ENCODE measurements around the gene GAGE10.
"Not testable (repeated sequence)": the region's sequence is repeated elsewhere in the genome, so short reads cannot be mapped to it uniquely, and the experiment has no call there.

GAGE10 gene

DNA sequence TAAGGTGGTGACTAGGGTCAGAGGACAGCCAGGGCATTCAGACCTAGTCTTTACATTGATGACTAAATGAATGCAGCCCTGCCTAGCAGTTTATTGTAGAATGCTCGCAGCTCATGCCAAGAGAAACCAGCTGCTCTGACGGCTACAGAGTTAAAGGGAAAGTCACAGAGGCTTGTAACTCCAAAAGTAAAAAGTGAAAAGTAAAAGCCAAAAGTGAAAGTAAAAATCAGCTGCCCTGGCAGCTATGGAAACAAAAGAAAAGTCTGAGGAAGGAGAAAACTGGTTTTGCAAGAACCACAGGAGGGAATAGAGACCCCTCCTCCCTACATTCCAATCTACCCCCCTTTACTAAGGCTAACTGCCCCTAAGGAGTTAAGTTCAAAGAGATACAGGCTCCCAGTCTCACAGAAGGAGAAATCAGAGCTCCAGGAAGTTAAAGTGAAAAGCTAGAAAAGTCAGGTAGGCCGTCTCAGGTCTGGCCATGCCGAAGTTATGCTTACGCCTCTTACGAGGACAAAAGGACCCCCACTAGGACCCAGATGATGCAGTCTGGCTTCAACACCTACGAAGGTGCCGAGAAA is 6.0 kb downstream of the GAGE10 start:
- in situ Hi-C loops (cut with HindIII; ENCODE audit: low pct_ligation_motif_present, low pct_unique_long_range_greater_than_20kb, low sequenced_read_pairs): no loop called here
- no peak for DNase-seq

DNA sequence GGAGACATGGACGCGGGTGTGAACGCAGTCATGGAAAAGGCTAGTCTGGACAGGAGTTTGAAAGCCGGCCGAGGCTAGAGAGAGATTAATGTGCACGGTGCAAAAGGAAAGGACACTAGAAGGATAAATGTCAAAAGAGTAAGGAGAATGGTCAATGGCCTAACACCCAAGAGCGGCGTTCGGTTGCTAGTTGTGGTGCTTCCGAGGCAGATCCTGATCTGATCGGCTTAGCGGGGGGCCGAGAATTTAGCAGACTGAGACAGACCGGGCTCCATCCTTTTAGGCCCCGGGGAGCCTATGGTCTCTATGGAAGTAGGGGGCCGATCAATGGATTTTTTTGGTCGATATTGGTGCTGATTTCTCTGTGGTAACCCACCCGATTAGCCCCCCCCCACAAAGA is 6.9 kb downstream of the GAGE10 start:
- in situ Hi-C loops (cut with HindIII; ENCODE audit: low pct_ligation_motif_present, low pct_unique_long_range_greater_than_20kb, low sequenced_read_pairs): no loop called here
- DNase-seq: no peak

GRCh38 chrX:49312176-49312575 is 8.7 kb downstream of the GAGE10 start:
- DNase-seq: no peak
- in situ Hi-C loops (cut with HindIII; ENCODE audit: low pct_ligation_motif_present, low pct_unique_long_range_greater_than_20kb, low sequenced_read_pairs): no loop called here

- no peak for DNase-seq
- in situ Hi-C loops (cut with HindIII; ENCODE audit: low pct_ligation_motif_present, low pct_unique_long_range_greater_than_20kb, low sequenced_read_pairs): no loop called here
These were observed 12.6 kb downstream of the GAGE10 start for GRCh38 chrX:49316085-49316484.

DNA sequence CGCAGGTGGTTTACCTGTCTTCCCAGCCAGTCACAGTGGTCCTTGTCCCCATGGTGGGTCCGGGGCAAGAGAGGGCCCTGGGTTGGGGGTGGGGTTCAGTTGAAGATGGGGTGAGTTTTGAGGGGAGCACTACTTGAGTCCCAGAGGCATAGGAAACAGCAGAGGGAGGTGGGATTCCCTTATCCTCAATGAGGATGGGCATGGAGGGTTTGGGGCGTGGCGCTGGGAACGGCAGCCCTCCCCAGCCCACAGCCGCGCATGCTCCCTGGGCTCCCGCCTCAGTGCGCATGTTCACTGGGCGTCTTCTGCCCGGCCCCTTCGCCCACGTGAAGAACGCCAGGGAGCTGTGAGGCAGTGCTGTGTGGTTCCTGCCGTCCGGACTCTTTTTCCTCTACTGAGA is 18.3 kb downstream of the GAGE10 start, which contains the start of gene GAGE12J:
Gene GAGE12J (plus strand): TSS at position 301 of the 400 bp plus-strand sequence. CDS start 1,157 bp downstream, outside the sequence.
- DNase-seq; in situ Hi-C loops (cut with HindIII; ENCODE audit: low pct_ligation_motif_present, low pct_unique_long_range_greater_than_20kb, low sequenced_read_pairs): not testable (repeated sequence)

DNA sequence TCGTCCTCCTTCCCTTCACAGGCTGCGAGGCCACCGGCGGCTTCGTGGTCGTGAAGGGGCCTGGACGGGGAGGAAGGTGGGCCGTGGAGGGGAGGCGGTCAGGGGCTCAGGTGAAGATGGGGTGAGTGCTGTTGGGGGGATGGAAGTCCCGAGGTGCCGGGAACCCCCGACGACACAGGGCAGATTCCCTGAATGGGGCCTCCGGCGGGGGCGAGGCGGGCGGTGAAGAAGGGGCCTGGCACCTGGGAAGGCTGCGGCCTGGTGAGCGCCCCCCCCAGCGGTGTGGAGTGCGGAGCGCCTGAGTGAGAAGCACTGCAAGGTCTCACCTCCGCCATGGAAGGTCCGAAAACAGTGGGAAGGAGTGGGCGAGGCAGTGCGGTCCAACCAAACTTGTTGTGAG is 18.8 kb downstream of the GAGE10 start:
- in situ Hi-C loops (cut with HindIII; ENCODE audit: low pct_ligation_motif_present, low pct_unique_long_range_greater_than_20kb, low sequenced_read_pairs); DNase-seq: not testable (repeated sequence)

DNA sequence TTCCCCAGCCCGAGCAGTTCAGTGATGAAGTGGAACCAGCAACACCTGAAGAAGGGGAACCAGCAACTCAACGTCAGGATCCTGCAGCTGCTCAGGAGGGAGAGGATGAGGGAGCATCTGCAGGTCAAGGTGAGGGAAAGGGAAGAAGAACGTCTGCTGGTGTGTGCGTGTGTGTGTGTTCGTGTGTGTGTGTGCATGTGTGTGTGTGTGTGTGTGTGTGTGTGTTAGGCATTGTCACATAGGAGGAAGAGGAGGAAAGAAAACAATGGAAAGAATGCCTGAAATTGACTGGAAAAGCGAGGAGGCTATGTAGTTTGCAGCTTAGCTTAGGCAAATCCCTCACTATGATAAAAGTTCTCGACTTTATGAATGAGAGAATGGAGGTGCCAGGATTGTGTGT is 20.3 kb downstream of the GAGE10 start:
- DNase-seq; in situ Hi-C loops (cut with HindIII; ENCODE audit: low pct_ligation_motif_present, low pct_unique_long_range_greater_than_20kb, low sequenced_read_pairs): not testable (repeated sequence)

DNA sequence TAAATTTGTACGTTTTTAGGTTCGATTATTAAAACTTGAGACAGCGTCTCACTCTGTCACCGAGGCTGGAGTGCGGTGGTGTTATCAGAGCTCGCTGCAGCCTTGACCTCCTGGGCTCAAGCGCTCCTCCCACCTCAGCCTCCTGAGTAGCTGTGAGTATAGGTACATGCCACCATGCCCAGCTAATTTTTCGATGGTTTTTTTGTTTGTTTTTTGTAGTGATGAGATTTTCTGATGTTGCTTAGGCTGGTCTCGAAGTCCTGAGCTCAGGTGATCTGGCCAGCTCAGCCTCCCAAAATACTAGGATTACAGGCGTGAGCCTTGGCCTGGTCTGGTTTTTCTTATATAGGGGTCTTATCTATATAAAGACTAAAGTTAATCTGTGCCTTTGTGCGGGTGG is 27.0 kb downstream of the GAGE10 start:
- in situ Hi-C loops (cut with HindIII; ENCODE audit: low pct_ligation_motif_present, low pct_unique_long_range_greater_than_20kb, low sequenced_read_pairs); DNase-seq: not testable (repeated sequence)

DNA sequence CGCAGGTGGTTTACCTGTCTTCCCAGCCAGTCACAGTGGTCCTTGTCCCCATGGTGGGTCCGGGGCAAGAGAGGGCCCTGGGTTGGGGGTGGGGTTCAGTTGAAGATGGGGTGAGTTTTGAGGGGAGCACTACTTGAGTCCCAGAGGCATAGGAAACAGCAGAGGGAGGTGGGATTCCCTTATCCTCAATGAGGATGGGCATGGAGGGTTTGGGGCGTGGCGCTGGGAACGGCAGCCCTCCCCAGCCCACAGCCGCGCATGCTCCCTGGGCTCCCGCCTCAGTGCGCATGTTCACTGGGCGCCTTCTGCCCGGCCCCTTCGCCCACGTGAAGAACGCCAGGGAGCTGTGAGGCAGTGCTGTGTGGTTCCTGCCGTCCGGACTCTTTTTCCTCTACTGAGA is 27.8 kb downstream of the GAGE10 start, which contains the start of gene GAGE13:
Gene GAGE13 (plus strand): TSS at position 301 of the 400 bp plus-strand sequence. CDS start 1,156 bp downstream, outside the sequence.
- DNase-seq; in situ Hi-C loops (cut with HindIII; ENCODE audit: low pct_ligation_motif_present, low pct_unique_long_range_greater_than_20kb, low sequenced_read_pairs): not testable (repeated sequence)

DNA sequence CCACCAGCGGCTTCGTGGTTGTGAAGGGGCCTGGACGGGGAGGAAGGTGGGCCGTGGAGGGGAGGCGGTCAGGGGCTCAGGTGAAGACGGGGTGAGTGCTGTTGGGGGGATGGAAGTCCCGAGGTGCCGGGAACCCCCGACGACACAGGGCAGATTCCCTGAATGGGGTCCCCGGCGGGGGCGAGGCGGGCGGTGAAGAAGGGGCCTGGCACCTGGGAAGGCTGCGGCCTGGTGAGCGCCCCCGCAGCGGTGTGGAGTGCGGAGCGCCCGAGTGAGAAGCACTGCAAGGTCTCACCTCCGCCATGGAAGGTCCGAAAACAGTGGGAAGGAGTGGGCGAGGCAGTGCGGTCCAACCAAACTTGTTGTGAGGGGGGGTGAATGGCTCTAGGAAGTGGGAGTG is 28.4 kb downstream of the GAGE10 start:
- DNase-seq; in situ Hi-C loops (cut with HindIII; ENCODE audit: low pct_ligation_motif_present, low pct_unique_long_range_greater_than_20kb, low sequenced_read_pairs): not testable (repeated sequence)

GRCh38 chrX:49341449-49341848 is 38.0 kb downstream of the GAGE10 start:
- DNase-seq; in situ Hi-C loops (cut with HindIII; ENCODE audit: low pct_ligation_motif_present, low pct_unique_long_range_greater_than_20kb, low sequenced_read_pairs): not testable (repeated sequence)

- in situ Hi-C loops (cut with HindIII; ENCODE audit: low pct_ligation_motif_present, low pct_unique_long_range_greater_than_20kb, low sequenced_read_pairs); DNase-seq: not testable (repeated sequence)
These were observed 41.2 kb downstream of the GAGE10 start for GRCh38 chrX:49344496-49345175.

DNA sequence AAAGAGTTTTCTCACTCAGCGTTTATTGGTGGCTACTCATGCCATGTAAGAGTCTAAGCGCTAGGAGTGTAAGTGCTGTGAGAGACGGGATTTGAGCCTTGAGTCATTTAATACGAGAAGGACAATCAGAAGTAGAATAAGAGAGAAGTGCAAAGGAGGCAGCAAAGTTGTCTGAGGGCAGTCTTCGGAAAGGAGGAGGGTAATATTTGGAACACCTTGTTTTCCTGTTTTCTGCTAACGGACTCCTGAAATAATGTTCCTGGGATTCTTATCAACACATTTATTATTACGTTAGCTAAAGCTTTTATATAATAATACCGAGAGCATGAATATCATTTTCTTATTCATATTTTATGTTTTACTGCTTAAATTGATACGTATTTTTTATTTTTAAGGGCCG is 42.0 kb downstream of the GAGE10 start:
- DNase-seq; in situ Hi-C loops (cut with HindIII; ENCODE audit: low pct_ligation_motif_present, low pct_unique_long_range_greater_than_20kb, low sequenced_read_pairs): not testable (repeated sequence)

- in situ Hi-C loops (cut with HindIII; ENCODE audit: low pct_ligation_motif_present, low pct_unique_long_range_greater_than_20kb, low sequenced_read_pairs): not testable (repeated sequence)
- DNase-seq: peak; percentile 2
These were observed 42.7 kb downstream of the GAGE10 start for GRCh38 chrX:49346150-49346549.

Data from ACHN (cell line).